Measurements from ENCODE around the gene IGSF3. TPM values are rescaled to one million over a fixed set of nuclear protein-coding genes. Genes with fewer than 3 reads are reported as not detected.

IGSF3 gene
- total RNA-seq, 1 donor from 2014 or later = 17.5 TPM

DNA sequence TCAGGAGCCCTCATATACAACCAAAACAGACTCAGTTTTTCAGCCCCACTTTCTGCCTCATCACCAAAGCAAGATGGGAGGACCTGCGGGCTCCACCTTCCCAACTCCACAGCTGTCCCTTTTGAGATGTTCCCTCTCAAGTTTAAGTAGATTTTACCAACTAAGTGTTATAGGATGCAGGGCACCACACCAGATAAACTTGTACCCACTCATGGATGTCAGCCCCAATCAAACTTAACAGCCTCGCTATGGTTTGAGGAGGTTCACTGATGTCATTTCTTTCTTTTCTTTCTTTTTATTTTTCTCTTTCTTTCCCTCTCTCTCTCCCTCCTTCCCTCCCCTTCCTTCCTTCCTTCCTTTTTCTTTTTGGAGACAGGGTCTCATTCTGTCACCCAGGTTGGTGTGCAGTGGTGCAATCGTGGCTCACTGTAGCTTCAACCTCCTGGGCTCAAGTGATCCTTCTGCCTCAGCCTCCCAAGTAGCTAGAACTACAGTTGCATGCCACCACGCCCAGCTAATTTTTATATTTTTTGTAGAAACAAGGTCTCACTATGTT is 110.1 kb downstream of the IGSF3 start:
- intact Hi-C loops (cut with DNase I) = no loop called here
- no peak for ATAC-seq (ENCODE audit: poor library complexity)
- no peak for DNase-seq

DNA sequence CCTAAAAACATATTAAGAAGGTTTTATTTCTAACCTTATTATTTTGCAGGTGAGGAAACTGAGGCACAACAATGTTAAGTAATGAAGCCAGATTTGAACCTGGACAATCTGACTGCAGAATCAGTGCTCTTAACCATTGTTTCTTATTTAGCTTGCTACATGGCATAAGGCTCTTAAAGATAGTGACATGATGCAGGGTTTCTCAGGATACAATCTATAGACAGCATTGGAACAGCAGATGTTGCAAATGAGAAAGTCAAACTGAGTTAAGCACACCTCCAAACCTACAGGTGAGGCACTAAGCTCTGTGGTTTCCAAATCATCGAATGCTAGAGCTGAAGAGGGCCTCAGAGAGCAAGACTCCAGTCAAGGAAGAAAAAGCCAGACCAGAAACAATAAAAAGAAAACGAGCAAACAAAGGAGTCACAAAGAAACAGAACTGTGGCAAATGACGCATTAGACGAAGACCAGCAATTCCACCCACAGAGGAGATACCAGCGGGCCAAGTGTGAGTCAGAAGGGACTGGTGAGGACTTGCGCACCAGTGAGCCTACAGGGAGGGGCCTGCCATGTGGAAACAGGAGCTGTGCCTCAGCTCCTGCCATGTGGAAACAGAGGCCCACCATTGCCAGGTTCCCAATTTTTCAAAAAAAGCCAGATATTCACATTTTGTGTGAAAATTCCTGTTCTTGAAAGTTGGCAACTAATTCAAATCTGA is 111.1 kb downstream of the IGSF3 start:
- intact Hi-C loops (cut with DNase I) = no loop called here
- ATAC-seq (ENCODE audit: poor library complexity) = peak; percentile 72

DNA sequence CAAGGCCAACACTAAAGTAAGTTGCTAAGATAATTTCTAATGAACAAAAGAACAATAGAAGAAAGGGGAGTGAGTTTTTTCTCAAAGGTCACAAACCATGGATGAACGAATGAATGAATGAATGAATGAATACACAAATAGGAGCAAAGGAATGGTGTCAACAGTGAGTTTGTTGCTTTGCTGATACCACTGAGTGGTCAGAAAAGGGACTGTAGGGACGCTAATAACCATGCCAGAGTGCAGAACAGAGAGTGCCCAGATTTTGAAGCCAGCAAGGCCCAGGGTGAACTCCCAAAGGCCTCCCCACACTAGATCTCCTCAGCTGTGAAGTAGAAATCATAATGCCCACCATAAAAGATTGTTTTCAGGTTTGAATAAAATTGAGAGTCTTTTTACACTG is 112.6 kb downstream of the IGSF3 start:
- peak; percentile 48 for ATAC-seq (ENCODE audit: poor library complexity)
- no peak for DNase-seq
- intact Hi-C loops (cut with DNase I) = no loop called here

More for the DNA sequence above, 111.1 kb downstream of the IGSF3 start:
- DNase-seq = peak; percentile 66

DNA sequence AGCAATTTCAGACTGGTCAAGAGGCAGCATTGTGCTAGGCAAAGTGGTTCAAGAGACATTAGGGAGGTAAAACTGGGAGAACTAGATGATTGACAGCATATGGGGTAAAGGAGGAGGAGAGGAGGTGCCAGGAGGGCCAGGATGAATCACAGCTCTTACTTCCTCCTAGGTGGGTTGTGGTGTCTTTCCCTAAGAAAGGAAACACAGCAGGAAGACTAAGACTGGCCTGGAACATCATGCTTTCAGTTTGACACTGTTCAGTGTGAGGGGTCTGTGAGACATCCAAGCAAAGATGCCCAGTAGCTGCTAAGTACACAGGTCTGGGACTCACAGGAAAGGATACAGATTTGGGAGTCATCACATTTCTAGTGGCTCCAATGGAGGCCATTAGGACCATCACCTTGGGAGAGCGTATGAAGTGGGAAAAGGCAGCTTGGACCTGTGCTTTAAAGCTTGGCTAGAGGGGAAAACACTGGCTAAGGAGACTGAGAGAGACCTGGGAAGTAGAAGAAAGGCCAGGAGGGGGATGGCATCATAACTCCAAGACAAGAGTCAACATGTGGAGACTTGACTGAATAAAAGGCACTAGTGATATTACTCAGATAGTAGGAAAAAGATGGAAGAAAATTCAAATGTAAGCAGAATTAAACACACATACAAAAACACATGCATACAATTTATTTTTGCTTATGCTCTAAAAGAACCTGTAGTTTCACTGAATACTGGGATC is 114.0 kb downstream of the IGSF3 start:
- intact Hi-C loops (cut with DNase I) = no loop called here
- DNase-seq (no peak), ATAC-seq (ENCODE audit: poor library complexity) (no peak)

DNA sequence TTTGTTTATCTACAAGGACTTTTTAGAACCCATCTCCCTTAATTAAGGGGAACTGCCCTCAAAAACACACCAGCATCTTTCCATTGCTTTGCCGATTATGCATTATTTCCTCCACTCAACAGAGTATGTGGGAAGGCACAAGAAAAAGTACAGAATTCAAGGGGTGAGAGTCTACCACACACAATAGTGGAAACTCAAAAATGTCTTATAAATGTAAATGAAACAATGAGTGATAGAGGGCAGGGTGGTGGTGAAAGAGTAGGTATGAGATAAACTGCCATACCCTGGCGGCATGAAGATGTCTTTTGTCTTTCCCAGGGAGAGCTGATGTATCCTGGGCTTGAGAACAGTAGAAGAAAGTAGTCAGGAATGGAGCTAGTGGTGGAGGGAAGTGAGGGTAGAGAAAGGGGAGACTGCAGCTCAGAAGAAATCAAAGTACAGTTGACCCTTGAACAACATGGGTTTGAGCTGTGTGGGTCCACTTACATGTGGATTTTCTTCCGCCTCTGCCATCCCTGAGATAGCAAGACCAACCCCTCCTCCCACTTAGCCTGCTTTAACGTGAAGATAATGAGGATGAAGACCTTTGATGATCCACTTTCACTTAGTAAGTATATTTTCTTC is 121.1 kb downstream of the IGSF3 start:
- DNase-seq (no peak), ATAC-seq (ENCODE audit: poor library complexity) (no peak)
- intact Hi-C loops (cut with DNase I) = no loop called here

DNA sequence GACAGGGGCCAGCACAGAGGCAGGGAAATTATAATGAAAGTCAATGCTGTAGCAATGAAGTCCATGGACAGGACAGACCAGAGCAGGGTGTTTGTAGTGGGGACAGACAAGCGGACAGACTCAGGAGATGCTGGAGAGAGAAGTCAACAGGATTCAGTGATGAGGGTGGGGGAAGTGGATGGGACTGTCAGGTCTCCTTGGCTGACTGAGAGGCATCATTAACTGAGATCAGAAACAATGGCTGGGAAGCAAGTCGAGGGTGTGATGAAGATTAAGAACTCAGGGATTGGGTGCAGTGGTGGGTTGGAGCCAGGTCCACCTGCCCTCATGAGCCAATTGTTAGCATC is 122.2 kb downstream of the IGSF3 start:
- no peak for DNase-seq
- no peak for ATAC-seq (ENCODE audit: poor library complexity)
- intact Hi-C loops (cut with DNase I) = no loop called here

DNA sequence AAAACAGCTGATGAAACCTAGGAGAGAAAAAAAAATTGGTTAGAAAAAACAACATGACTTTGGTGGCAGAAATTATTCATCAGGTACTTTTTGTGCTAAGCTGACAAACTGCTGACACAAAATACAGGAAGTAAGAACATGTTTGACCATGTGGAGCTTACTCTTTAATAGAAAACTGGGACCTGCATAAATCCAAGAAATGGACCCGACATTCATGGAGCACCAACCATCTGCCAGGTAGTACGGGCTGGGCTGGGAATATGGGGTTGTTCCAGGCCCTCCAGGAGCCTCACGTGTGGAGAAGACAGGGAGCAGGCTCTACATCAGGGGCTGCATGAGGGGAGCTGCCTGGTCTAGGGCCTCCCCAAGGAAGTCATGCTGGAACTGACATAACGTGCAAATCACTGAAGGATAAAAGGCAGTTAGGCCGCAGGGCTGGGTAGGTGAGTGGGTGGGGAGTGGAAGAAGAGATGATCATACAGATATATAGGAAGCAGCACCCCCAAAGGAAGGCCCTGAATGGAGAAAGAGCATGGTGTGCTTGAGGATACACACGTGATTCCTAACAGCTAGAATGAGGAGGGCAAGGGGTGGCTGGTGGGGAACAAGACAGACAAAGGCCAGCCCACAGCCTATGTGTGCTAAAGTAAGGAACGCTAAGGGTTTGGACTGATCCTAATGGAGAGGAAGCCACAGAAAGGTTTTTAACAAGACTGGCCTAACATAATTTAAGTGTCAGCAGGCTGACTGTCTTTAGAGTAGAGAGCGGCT is 122.8 kb downstream of the IGSF3 start:
- no peak for ATAC-seq (ENCODE audit: poor library complexity)
- intact Hi-C loops (cut with DNase I) = no loop called here
- DNase-seq = no peak

DNA sequence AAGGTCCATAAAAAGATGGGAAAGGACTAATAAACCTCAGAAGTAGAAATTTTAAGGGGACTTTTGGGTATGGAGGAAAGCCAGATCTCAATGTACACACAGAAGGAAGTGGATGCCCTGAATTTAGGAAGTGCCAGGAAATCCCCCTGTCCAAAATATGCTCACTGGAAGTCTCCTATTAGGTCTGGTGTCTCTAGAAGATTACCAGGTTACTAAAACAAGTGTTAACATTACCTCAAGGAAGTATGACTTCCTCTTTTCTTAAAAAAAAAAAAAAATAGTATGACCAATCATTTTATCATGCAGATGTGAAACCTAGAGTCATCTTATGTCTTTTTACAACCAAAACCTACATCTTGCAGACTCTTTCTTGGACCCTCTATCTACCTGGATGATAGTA is 127.4 kb downstream of the IGSF3 start:
- ATAC-seq (ENCODE audit: poor library complexity) = no peak
- intact Hi-C loops (cut with DNase I) = no loop called here
- no peak for DNase-seq

DNA sequence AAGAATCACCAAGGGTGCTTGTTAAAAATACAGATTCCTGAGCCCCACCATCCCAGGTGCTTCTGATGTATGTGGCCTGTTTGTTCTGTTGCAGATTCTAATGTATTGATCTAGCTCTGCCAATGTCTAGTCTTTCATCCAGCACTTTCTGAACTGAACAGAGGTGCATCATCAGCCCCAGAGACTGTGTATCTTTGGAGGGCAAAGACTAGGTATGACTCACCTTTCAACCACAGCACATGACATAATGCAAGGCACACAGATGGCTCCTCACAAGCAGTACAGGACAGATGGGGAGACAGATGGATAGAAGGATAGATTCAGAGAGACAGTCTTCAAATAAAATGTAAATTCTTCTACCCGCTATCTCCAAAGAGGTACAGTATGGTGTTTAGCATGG is 129.0 kb downstream of the IGSF3 start:
- no peak for DNase-seq
- no peak for ATAC-seq (ENCODE audit: poor library complexity)
- intact Hi-C loops (cut with DNase I) = no loop called here

DNA sequence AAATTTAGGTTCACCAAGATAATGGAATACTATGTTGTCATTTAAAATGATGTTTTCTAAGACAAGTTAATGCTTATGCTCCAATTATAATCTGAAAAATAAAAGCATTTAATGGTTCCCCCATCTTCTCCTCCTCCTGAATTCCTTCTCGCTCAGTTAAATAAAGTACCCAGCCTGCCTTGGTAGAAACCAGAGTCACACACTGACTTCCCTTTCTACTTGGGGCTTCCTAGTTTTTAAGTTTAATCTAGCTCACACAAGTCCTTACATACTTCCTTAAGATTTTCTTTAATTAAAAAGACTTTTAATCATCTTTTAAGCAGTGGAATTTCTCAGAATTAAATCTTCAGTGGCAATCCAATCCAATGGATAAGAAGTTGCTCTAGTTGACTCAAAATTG is 129.6 kb downstream of the IGSF3 start:
- no peak for DNase-seq
- intact Hi-C loops (cut with DNase I) = no loop called here
- ATAC-seq (ENCODE audit: poor library complexity) = no peak

DNA sequence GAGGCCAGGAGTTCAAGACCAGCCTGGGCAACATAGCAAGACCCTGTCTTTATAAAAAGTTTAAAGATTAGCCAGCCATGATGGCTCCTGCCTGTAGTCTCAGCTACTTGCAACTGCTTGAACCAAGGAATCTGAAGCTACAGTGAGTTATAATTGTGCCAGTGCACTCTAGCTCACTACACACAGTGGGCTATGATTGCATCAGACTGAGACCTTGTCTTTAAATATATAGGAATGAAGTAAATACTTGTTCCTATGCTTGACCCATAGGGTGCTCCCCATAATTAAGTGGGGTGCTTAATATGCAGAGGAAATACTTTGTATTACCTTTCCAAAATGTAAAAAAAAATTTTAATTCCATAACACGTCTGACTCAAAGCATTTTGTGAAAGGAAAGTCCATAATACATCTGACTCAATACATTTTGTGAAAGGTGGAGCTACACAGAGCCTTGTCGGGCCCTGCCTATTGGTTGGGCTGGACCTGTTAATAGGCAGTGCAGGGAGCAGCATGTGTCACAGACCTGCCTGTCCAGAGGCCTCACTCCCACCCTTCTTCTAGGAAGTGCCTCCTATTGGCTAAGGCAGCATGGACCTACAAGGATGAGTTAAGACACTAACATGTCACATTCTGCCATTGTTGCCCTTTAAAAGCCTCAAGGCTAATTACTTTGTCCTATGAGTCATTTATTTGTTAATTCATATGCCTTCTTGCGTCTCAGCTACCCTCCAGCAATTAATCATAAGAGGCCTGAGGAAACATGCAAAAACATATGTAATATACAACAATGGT is 130.3 kb downstream of the IGSF3 start:
- intact Hi-C loops (cut with DNase I) = no loop called here
- DNase-seq (no peak), ATAC-seq (ENCODE audit: poor library complexity) (no peak)

DNA sequence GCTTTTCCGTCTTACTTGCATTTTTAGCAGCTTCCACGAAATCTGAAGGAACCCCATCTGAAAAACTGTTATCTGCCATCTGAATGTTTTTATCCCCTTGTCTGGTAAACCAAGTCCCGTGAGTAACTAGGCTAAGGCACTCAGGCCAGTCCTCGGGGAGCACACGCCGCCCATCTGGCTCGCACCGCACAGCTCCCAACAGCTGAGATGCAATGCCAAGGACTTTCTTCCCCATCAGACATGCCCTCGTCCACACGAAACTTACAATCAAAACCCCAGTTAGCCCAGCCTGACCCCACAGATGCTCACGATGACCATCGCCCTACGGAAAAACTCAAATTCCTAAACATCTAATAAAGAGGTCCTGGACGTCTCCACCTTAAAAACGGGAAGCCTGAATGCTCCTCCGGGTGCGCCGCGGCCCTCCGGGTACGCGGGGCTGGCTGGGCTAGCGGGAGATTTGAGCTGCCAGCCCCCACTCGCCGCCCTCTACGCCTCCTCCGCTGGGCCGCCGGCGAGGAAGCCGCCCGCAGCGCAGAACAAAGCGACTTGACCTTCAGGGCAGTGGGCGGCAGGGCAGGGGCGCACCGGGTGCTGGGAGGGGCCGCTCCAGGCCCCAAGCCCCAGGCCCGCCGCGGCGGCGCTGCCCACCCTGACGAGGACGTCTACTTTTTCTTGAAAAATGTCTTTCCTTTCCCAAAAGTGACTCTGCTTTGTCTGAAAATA is 133.4 kb downstream of the IGSF3 start:
- no peak for DNase-seq
- intact Hi-C loops (cut with DNase I) = no loop called here
- ATAC-seq (ENCODE audit: poor library complexity) = no peak

DNA sequence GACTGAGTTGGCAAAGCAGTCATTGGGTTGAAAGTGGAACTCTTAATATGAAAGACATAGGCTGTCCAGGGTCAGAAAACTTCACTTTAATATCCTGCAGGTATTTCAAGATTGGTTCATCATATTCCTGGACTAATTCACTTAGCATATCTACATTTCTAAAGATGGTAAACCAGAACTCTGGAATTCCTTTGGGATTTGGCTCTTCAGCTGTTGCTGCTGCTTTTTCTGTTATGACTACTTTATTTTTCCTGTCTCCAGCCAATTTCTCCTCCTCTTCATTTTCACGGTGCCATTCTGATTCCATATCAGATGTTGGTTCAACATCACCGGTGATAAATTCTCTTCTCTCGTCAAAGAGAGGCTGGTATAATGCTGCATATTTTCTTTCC is 134.1 kb downstream of the IGSF3 start:
- no peak for DNase-seq
- ATAC-seq (ENCODE audit: poor library complexity) = no peak
- intact Hi-C loops (cut with DNase I) = no loop called here

DNA sequence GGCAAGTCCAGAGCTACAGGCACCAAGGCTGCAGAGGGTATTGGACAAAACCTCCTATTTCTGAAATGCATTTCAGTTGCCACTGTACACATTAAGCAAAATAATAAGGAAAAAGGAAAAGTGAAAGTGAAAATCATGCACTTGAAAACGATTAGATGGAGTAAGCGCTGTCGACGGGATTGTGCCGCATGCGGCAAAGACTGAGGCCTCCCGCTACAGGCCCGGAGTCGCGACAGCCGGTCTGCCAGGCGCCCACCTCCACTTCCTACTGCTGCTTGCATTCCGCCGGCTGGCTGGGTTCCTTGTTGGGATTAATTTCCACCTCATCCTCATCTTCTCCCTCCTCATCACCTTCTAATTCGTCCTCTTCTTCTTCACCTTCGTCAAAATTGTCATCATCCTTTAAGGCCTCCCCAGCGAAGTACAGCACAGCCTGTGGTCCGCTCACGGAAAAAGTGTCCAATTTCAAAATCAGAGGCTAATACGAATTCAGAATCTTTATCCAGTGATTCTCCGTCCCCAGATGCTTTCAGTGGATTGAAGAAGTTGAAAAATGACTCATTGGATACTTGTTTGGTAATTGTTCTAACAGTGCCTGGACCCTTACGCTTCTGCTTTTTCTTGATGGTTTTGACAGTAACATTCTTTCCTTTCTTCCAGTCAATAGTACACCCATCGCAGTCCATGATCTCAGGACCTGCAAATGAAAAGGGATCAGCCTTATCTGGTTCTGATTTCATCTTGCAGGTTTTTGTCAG is 134.7 kb downstream of the IGSF3 start:
- ATAC-seq (ENCODE audit: poor library complexity) = no peak
- intact Hi-C loops (cut with DNase I) = no loop called here
- no peak for DNase-seq

DNA sequence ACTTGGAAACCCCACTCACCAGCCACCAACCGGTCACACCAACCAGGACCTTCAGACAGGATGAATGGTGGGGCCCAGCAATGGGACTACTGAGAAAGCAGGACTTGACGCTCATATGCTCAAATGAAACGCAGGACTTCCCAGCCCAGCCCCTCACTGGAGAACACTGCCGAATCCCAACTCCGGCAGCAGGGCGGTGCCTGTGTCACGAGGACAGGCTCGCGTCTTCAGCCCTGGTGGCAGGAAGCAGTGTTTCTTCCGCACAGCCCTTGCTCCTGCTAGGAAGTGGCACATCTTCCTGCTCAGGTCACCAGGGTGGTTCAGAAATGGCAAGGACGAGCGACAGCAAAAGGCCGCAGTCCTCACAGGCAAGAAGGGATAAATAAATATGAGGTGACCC is 135.6 kb downstream of the IGSF3 start:
- intact Hi-C loops (cut with DNase I) = no loop called here
- DNase-seq (no peak), ATAC-seq (ENCODE audit: poor library complexity) (no peak)

DNA sequence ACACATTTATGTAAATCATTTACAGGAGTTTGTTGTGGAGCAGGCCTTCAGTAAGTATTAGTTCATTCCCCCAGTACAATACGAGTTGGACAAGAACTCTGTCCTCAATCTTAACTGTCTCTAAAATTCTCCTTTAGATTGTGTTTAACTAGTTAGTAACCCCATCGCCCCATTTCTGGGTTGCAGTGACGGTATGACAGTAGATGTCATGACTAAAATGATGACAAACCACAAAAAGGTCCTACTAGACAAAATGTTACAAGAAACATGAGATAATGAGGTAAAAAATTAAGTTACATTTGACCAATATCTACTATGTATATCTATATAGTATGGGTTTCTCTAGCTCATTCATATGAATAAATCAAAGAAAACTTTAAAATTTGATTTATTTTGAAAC is 137.9 kb downstream of the IGSF3 start:
- intact Hi-C loops (cut with DNase I) = no loop called here
- DNase-seq = no peak

DNA sequence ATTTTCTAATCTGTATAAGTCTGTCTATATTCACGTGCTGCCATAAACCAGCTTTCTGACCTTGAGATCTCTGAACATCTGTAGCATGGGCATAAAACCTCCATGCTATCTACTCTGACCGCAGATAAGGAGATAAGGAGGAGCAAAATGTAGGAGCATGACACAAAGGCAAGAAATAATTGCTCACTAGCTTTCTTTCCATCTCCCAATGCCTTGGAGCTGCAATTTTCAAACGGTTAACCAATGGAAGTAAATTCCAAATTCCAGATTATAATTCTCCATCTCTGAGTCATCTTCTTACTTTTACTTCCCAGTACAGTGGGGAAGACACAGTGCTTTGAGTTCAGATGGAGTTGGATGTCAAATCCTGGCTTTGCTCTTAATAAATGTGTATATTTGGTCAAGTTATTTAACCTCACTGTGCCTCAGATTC is 138.3 kb downstream of the IGSF3 start:
- intact Hi-C loops (cut with DNase I) = no loop called here
- no peak for ATAC-seq (ENCODE audit: poor library complexity)
- no peak for DNase-seq

More for the DNA sequence above, 137.9 kb downstream of the IGSF3 start:
- ATAC-seq (ENCODE audit: poor library complexity) = no peak

All from Right ventricle myocardium superior (tissue), 1 donor.